Panc1 (cell line): ENCODE measurements around the gene PDE3B.

Experiments used
- POLR2AphosphoS5 ChIP-seq: IDR thresholded peaks from 2 replicates; pipeline ENCODE4 v1.6.1; 2012; ENCODE audit warnings: mild to moderate bottlenecking, low read depth, low read length, moderate library complexity
- SIN3A ChIP-seq: IDR thresholded peaks from 2 replicates; pipeline ENCODE4 v1.6.1; 2012; ENCODE audit warnings: low read depth, mild to moderate bottlenecking, low read length, moderate library complexity, borderline replicate concordance; ENCODE audit not compliant: insufficient read depth
- TCF7L2 ChIP-seq: IDR thresholded peaks from 2 replicates; pipeline ENCODE4 v1.6.1; 2011; ENCODE audit warnings: mild to moderate bottlenecking, low read depth, low read length, inconsistent platforms
- TF ChIP-seq, protein P1 (sequence below): fragments of 450-650 bp; IDR thresholded peaks from 2 replicates; pipeline ENCODE4 v1.5.1; 2017; ENCODE audit warnings: mild to moderate bottlenecking
- TF ChIP-seq, protein P2 (sequence below), 2 experiments: IDR thresholded peaks; 2 replicates each; pipeline ENCODE4 v1.6.1; 2011 to 2012; ENCODE audit warnings: low read depth in 2 of 2, control low read depth in 1 of 2, low read length in 1 of 2, mild to moderate bottlenecking in 1 of 2, moderate library complexity in 1 of 2; ENCODE audit not compliant: insufficient read depth in 1 of 2

DNA sequence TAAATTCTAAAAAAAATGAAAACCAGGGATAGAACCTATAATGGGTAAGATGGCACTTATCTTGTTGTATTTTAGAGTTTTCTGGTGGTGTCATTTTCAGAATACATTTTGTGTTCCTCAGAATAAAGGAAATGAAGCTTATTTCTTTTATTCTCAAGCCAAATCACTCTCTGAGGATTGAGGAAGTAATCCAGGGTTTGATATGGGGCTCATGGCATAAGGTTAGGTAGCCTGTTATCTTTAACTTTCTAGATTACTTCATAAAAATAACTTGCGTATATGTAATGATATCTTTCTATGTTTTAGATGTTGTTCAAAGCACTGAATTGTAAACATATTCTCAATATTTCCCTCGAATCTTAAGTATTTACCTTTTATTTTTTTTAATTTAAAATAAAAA lies 33.5 kb downstream of the PDE3B start:
- TF ChIP-seq, protein P1, sequence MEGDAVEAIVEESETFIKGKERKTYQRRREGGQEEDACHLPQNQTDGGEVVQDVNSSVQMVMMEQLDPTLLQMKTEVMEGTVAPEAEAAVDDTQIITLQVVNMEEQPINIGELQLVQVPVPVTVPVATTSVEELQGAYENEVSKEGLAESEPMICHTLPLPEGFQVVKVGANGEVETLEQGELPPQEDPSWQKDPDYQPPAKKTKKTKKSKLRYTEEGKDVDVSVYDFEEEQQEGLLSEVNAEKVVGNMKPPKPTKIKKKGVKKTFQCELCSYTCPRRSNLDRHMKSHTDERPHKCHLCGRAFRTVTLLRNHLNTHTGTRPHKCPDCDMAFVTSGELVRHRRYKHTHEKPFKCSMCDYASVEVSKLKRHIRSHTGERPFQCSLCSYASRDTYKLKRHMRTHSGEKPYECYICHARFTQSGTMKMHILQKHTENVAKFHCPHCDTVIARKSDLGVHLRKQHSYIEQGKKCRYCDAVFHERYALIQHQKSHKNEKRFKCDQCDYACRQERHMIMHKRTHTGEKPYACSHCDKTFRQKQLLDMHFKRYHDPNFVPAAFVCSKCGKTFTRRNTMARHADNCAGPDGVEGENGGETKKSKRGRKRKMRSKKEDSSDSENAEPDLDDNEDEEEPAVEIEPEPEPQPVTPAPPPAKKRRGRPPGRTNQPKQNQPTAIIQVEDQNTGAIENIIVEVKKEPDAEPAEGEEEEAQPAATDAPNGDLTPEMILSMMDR = no peak
- no peak for TF ChIP-seq POLR2AphosphoS5
- TF ChIP-seq, protein P2, sequence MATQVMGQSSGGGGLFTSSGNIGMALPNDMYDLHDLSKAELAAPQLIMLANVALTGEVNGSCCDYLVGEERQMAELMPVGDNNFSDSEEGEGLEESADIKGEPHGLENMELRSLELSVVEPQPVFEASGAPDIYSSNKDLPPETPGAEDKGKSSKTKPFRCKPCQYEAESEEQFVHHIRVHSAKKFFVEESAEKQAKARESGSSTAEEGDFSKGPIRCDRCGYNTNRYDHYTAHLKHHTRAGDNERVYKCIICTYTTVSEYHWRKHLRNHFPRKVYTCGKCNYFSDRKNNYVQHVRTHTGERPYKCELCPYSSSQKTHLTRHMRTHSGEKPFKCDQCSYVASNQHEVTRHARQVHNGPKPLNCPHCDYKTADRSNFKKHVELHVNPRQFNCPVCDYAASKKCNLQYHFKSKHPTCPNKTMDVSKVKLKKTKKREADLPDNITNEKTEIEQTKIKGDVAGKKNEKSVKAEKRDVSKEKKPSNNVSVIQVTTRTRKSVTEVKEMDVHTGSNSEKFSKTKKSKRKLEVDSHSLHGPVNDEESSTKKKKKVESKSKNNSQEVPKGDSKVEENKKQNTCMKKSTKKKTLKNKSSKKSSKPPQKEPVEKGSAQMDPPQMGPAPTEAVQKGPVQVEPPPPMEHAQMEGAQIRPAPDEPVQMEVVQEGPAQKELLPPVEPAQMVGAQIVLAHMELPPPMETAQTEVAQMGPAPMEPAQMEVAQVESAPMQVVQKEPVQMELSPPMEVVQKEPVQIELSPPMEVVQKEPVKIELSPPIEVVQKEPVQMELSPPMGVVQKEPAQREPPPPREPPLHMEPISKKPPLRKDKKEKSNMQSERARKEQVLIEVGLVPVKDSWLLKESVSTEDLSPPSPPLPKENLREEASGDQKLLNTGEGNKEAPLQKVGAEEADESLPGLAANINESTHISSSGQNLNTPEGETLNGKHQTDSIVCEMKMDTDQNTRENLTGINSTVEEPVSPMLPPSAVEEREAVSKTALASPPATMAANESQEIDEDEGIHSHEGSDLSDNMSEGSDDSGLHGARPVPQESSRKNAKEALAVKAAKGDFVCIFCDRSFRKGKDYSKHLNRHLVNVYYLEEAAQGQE (IDR thresholded peaks at IDR 0.05; ENCODE audit: insufficient read depth in 1 of 2, low read depth in 2 of 2, low read length in 1 of 2) = no peak
- no peak for TF ChIP-seq SIN3A
- no peak for TF ChIP-seq TCF7L2
